LHCN-M2 (cell line): ENCODE results near the gene CX3CL1. TPM values are rescaled to one million over a fixed set of nuclear protein-coding genes. Genes with fewer than 3 reads are reported as not detected.
A peak's percentile ranks its signal among the peaks of the same experiment; 100 is the strongest.
"Not testable (repeated sequence)": the region's sequence is repeated elsewhere in the genome, so short reads cannot be mapped to it uniquely, and the experiment has no call there.

ENCODE experiments used
- DNase-seq: peaks from one replicate; pipeline ENCODE4 v3.0.0-alpha.2; 2012; ENCODE audit warnings: low read depth
- polyA plus RNA-seq: library from polyadenylated mRNA; unstranded; fragments of >200 nt; gene quantifications from one replicate; pipeline ENCODE4 v1.2.1, GENCODE V29; 2012; ENCODE audit warnings: missing spikeins
- total RNA-seq: library from RNA; depleted of rRNA; stranded (reverse); fragments of >200 nt; gene quantifications from 2 replicates; pipeline ENCODE4 v1.2.3, GENCODE V29; 2014; rRNA removed

CX3CL1 gene
- total RNA-seq = not detected in 2 replicates
- polyA plus RNA-seq = not detected

- DNase-seq = no peak
These were observed at the start of gene CX3CL1 for GRCh38 chr16:57372372-57373116. Gene CX3CL1, plus strand, starts transcription at chr16:57372490. Its CDS starts 79 bp downstream, at chr16:57372569.

- DNase-seq = no peak
These were observed 47.5 kb upstream of the CX3CL1 start for GRCh38 chr16:57324749-57325148.

GRCh38 chr16:57325458-57325857, 46.8 kb upstream of the CX3CL1 start:
- DNase-seq = no peak

GRCh38 chr16:57329718-57330327, 42.5 kb upstream of the CX3CL1 start:
- no peak for DNase-seq

GRCh38 chr16:57331355-57331754, 40.9 kb upstream of the CX3CL1 start:
- DNase-seq = no peak

- no peak for DNase-seq
These were observed 38.9 kb upstream of the CX3CL1 start for GRCh38 chr16:57333402-57333801.

- DNase-seq = no peak
These were observed 36.9 kb upstream of the CX3CL1 start for GRCh38 chr16:57335366-57335765.

GRCh38 chr16:57341062-57341440, 31.2 kb upstream of the CX3CL1 start:
- DNase-seq = no peak

- DNase-seq = peak; percentile 82
These were observed 30.6 kb upstream of the CX3CL1 start for GRCh38 chr16:57341441-57342303.

- not testable (repeated sequence) for DNase-seq
These were observed 29.7 kb upstream of the CX3CL1 start for GRCh38 chr16:57342606-57343005.

GRCh38 chr16:57343221-57343620, 29.1 kb upstream of the CX3CL1 start:
- no peak for DNase-seq

- not testable (repeated sequence) for DNase-seq
These were observed 28.2 kb upstream of the CX3CL1 start for GRCh38 chr16:57344094-57344493.

GRCh38 chr16:57345021-57345420, 27.3 kb upstream of the CX3CL1 start:
- DNase-seq = no peak

- DNase-seq = no peak
These were observed 26.6 kb upstream of the CX3CL1 start for GRCh38 chr16:57345666-57346204.

- no peak for DNase-seq
These were observed 24.4 kb upstream of the CX3CL1 start for GRCh38 chr16:57347858-57348257.

GRCh38 chr16:57348327-57348726, 24.0 kb upstream of the CX3CL1 start:
- DNase-seq = no peak

- no peak for DNase-seq
These were observed 22.9 kb upstream of the CX3CL1 start for GRCh38 chr16:57349212-57350031.

- no peak for DNase-seq
These were observed 19.6 kb upstream of the CX3CL1 start for GRCh38 chr16:57352636-57353047.

- no peak for DNase-seq
These were observed 18.0 kb upstream of the CX3CL1 start for GRCh38 chr16:57354311-57354710.

GRCh38 chr16:57355898-57356414, 16.3 kb upstream of the CX3CL1 start:
- no peak for DNase-seq

- DNase-seq = no peak
These were observed 15.7 kb upstream of the CX3CL1 start for GRCh38 chr16:57356547-57356946.
